Lower leg skin (tissue), 4 donors: ENCODE data around the gene TAC3. TPM values are rescaled to one million over a fixed set of nuclear protein-coding genes. Genes with fewer than 3 reads are reported as not detected.
"Not testable (repeated sequence)": the region's sequence is repeated elsewhere in the genome, so short reads cannot be mapped to it uniquely, and the experiment has no call there.

Source experiments
- DNase-seq, 2 donors: peaks; one replicate each; pipeline ENCODE4 v3.0.0-alpha.2; 2019; ENCODE audit warnings: low spot score in 2 of 2
- H3K4me3 ChIP-seq: fragments of 200-600 bp; sonication (generic); 2 replicates; pipeline ENCODE4 v1.5.1; 2017; ENCODE audit warnings: mild to moderate bottlenecking, low read depth; ENCODE audit not compliant: poor library complexity, severe bottlenecking
- CTCF ChIP-seq, 3 donors: fragments of 450-650 bp; IDR thresholded peaks; one replicate each; pipeline ENCODE4 v1.5.1; 2016; ENCODE audit warnings: antibody characterized with exemption in 3 of 3, mild to moderate bottlenecking in 3 of 3, moderate library complexity in 2 of 3
- POLR2A ChIP-seq, 2 donors: fragments of 450-650 bp; IDR thresholded peaks; one replicate each; pipeline ENCODE4 v1.6.1; 2016 to 2017; ENCODE audit warnings: antibody characterized with exemption in 2 of 2, mild to moderate bottlenecking in 1 of 2, moderate library complexity in 1 of 2
- WGBS, 2 donors: methylation state at CpG; one replicate each; pipeline ENCODE4 v1.1.5; 2018; 5-methylcytosine and 5-hydroxymethylcytosine counted together
- intact Hi-C: fragments of 100-400 bp; cut with DNase I; formaldehyde crosslinking; loops from one replicate; pipeline ENCODE4 v1.15.0; 2023; ENCODE audit warnings: low total_unique reads
- total RNA-seq, 4 donors: library from RNA; depleted of rRNA; stranded (reverse); fragments of >200 nt; gene quantifications; one replicate each; pipeline ENCODE4 v1.1.0, GENCODE V29; 2016

TAC3 gene
- total RNA-seq, 4 donors from 2014 or later = 0.46 TPM; not detected in 3

- 82 to 90% methylated on average over 9 of the region's 9 CpGs for WGBS, 2 donors
- TF ChIP-seq CTCF (IDR thresholded peaks at IDR 0.05) = no peak
- no peak for TF ChIP-seq POLR2A (IDR thresholded peaks at IDR 0.05)
- intact Hi-C loops = no loop called here
- H3K4me3 ChIP-seq = no peak overlapping the region
- no peak for DNase-seq
Measured at GRCh38 chr12:57019983-57020719, 3.8 kb upstream of the TAC3 start.

- DNase-seq = no peak
- WGBS, 2 donors = 70 to 92% methylated on average over 1 of the region's 1 CpG
- H3K4me3 ChIP-seq = no peak overlapping the region
- TF ChIP-seq CTCF (IDR thresholded peaks at IDR 0.05) (no peak), POLR2A (IDR thresholded peaks at IDR 0.05) (no peak)
- intact Hi-C loops = no loop called here
Measured at GRCh38 chr12:57018906-57019305, 2.6 kb upstream of the TAC3 start.

- H3K4me3 ChIP-seq, DNase-seq, intact Hi-C loops: not testable (repeated sequence)
- WGBS, 2 donors = 83 to 86% methylated on average over 5 of the region's 5 CpGs
Measured at GRCh38 chr12:57018353-57018752, 2.0 kb upstream of the TAC3 start.

- H3K4me3 ChIP-seq = no peak overlapping the region
- 76% methylated on average over 7 of the region's 7 CpGs for WGBS, 2 donors
- TF ChIP-seq POLR2A (IDR thresholded peaks at IDR 0.05) (no peak), CTCF (IDR thresholded peaks at IDR 0.05) (no peak)
- intact Hi-C loops = loop anchor here (5.0 kb wide), 1 partner anchor 44 kb away; no protein-coding TSS in a partner anchor
- DNase-seq = no peak
Measured at GRCh38 chr12:57012600-57013465, 3.5 kb downstream of the TAC3 start.

GRCh38 chr12:57011438-57012424, 4.6 kb downstream of the TAC3 start:
- no peak for TF ChIP-seq POLR2A (IDR thresholded peaks at IDR 0.05)
- TF ChIP-seq CTCF (IDR thresholded peaks at IDR 0.05) = no peak
- WGBS, 2 donors = 75% methylated on average over 12 of the region's 12 CpGs
- DNase-seq = no peak
- no peak overlapping the region for H3K4me3 ChIP-seq
- intact Hi-C loops = loop anchor here (5.0 kb wide), 1 partner anchor 46 kb away; no protein-coding TSS in a partner anchor
